Measurements from ENCODE around the gene USP13. TPM values are rescaled to one million over a fixed set of nuclear protein-coding genes. Genes with fewer than 3 reads are reported as not detected.

Gene USP13
- total RNA-seq, 1 experiment from 2014 or later = 27.8 TPM

GRCh38 chr3:179809639-179810038 lies 156.8 kb downstream of the USP13 start:
- DNase-seq (ENCODE audit: low read depth, low spot score) (no peak), ATAC-seq (no peak)
- ChIA-PET POLR2A (no interaction called here), CTCF (interaction anchor here (0.6 kb wide), 2 partner anchors 208 to 285 kb away, joined by 4 to 6 read pairs; no protein-coding TSS in a partner anchor)
- Histone ChIP-seq H3K27ac (ENCODE audit: low read length) (no peak overlapping the region), H3K4me1 (ENCODE audit: control insufficient read depth, insufficient read depth, low read length) (no peaks in the 10 kb centered on the region), H3K4me3 (ENCODE audit: low read depth in 2 of 2, low read length in 2 of 2) (no peak overlapping the region), H3K9me3 (ENCODE audit: control insufficient read depth, insufficient read depth, low read depth, low read length) (no peaks in the 10 kb centered on the region), H3K36me3 (ENCODE audit: control insufficient read depth, insufficient read depth, low read length) (no peaks in the 10 kb centered on the region), H3K27me3 (ENCODE audit: control insufficient read depth, insufficient read depth, low read length) (no peaks in the 10 kb centered on the region)
- in situ Hi-C loops (cut with HindIII; ENCODE audit: low pct_unique_long_range_greater_than_20kb, low sequenced_read_pairs) = no loop called here
- TF ChIP-seq TCF7L2 (IDR thresholded peaks at IDR 0.05; ENCODE audit: low read depth, low read length) (no peak), POLR2AphosphoS5 (IDR thresholded peaks at IDR 0.05; ENCODE audit: low read depth, low read length) (no peak), CTCF (IDR thresholded peaks at IDR 0.05) (no peak), REST (IDR thresholded peaks at IDR 0.05; ENCODE audit: insufficient read depth in 1 of 2, low read depth in 2 of 2, low read length in 1 of 2) (no peak), SIN3A (IDR thresholded peaks at IDR 0.05; ENCODE audit: borderline replicate concordance, insufficient read depth, low read depth, low read length) (no peak)
- no TSS peak for BruUV-seq (replicated peaks)
- intact Hi-C loops (cut with micrococcal nuclease; ENCODE audit: unreplicated experiment) = no loop called here

- no peaks in the 10 kb centered on the region for H3K36me3 ChIP-seq (ENCODE audit: control insufficient read depth, insufficient read depth, low read length)
- no peaks in the 10 kb centered on the region for H3K27me3 ChIP-seq (ENCODE audit: control insufficient read depth, insufficient read depth, low read length)
- in situ Hi-C loops (cut with HindIII; ENCODE audit: low pct_unique_long_range_greater_than_20kb, low sequenced_read_pairs) = no loop called here
- POLR2A ChIA-PET = no interaction called here
- intact Hi-C loops (cut with micrococcal nuclease; ENCODE audit: unreplicated experiment) = loop anchor here (2.0 kb wide), 1 partner anchor 783 kb away; no protein-coding TSS in a partner anchor
- CTCF ChIA-PET = interaction anchor here (0.6 to 1.1 kb wide), 4 partner anchors 18 to 790 kb away, joined by 3 read pairs; partner anchors contain the start of gene TTC14
- no TSS peak for BruUV-seq (replicated peaks)
- no peak for TF ChIP-seq POLR2AphosphoS5 (IDR thresholded peaks at IDR 0.05; ENCODE audit: low read depth, low read length)
- TF ChIP-seq TCF7L2 (IDR thresholded peaks at IDR 0.05; ENCODE audit: low read depth, low read length) = peak; percentile 49; the same call in 1 of the 2 replicates
- no peak for TF ChIP-seq REST (IDR thresholded peaks at IDR 0.05; ENCODE audit: insufficient read depth in 1 of 2, low read depth in 2 of 2, low read length in 1 of 2)
- peak; percentile 86 for TF ChIP-seq CTCF (IDR thresholded peaks at IDR 0.05)
- no peak for TF ChIP-seq SIN3A (IDR thresholded peaks at IDR 0.05; ENCODE audit: borderline replicate concordance, insufficient read depth, low read depth, low read length)
- no peaks in the 10 kb centered on the region for H3K4me1 ChIP-seq (ENCODE audit: control insufficient read depth, insufficient read depth, low read length)
- ATAC-seq = peak; percentile 91
- no peak overlapping the region for H3K27ac ChIP-seq (ENCODE audit: low read length)
- peak; percentile 60 for DNase-seq (ENCODE audit: low read depth, low spot score)
- no peaks in the 10 kb centered on the region for H3K9me3 ChIP-seq (ENCODE audit: control insufficient read depth, insufficient read depth, low read depth, low read length)
- H3K4me3 ChIP-seq (ENCODE audit: low read depth in 2 of 2, low read length in 2 of 2) = no peak overlapping the region
These were observed 158.7 kb downstream of the USP13 start for GRCh38 chr3:179811321-179812095.
